HG03159 (cell line): ENCODE measurements around the gene PLA1A.
"Not testable (repeated sequence)": the region's sequence is repeated elsewhere in the genome, so short reads cannot be mapped to it uniquely, and the experiment has no call there.

Experiments used
- ATAC-seq: cut with Tn5 transposase; IDR thresholded peaks from one replicate; pipeline ENCODE4 v1.9.1; 2021; ENCODE audit warnings: mild to moderate bottlenecking, moderate library complexity; ENCODE audit not compliant: unreplicated experiment

Gene PLA1A

GRCh38 chr3:119597548-119598288, at the start of gene PLA1A:
PLA1A (plus strand) TSS chr3:119597885; CDS start chr3:119597914, 29 bp downstream.
- no peak for ATAC-seq

DNA sequence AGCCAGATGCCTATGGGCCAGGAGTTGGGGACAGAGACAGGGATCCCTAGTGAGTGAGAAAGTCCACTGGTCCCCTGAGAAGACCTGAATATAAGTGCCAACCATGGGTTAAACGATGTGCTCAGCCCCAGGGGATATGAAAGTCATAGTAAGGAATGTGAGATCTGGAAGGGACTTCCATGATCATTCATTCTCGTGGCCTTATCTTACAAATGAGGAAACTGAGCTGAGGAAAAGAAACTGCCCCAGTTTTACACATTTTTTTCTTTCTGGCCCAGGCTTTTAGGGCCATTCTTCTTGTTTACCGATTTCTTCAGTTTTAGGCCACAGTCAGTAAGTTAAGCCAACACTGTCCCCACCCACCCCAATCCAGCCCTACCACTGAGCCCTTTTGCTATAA, 49.3 kb upstream of the PLA1A start:
- ATAC-seq = no peak

DNA sequence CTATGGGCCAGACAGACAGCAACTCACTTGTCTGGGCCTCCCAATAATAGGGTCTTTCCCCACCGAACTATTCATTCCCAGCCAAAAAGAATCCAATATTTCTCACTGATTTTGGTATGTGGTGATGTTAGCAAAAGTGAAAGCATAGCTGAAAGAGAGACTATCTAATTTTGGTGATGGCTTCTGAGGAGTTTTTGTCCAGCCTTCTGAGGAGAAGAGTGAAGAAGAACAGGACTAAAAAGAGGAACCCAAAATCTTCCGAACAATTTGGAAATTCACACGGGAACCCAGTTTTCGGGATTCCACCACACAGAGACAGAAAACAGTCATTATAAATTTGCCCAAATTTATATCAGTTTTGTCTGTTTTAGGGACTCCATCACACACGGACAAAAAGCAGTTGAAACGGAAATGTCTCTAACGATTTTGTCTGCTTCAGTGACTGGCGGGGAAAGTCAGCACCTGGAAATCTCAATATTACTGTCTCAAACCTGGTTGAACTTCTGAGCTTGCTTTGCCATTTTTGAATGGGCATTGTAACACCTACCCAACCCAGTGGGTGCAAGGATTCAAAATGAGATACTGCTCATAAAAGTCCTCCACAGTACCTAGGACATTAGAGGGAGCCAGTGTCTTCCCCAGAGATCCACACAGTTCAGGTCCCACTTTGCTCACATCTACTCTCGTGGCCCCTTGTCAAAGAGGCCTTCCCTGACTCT, 47.3 kb upstream of the PLA1A start:
- no peak for ATAC-seq

DNA sequence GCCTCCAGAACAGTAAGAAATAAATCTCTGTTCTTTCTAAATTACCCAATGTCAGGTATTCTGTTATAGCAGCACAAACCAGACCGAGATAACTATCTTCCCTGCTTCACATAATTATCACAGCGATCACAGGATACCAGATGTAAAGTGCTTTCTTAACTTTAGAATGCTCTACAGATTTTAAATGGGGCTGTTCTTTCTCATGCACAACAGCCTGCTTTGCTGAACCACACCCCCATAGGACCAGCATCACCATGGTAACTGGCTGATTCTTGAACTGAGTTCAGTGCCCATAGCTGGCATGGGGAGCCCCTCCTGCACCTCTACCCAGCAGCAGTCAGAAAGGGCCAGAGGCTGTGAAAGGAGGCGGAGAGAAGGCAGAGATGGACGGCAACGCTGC, 46.1 kb upstream of the PLA1A start:
- ATAC-seq = no peak

GRCh38 chr3:119552928-119553327, 44.8 kb upstream of the PLA1A start:
- ATAC-seq = not testable (repeated sequence)

GRCh38 chr3:119553823-119554415, 43.8 kb upstream of the PLA1A start:
- ATAC-seq = no peak

GRCh38 chr3:119555309-119555735, 42.4 kb upstream of the PLA1A start:
- ATAC-seq = no peak

DNA sequence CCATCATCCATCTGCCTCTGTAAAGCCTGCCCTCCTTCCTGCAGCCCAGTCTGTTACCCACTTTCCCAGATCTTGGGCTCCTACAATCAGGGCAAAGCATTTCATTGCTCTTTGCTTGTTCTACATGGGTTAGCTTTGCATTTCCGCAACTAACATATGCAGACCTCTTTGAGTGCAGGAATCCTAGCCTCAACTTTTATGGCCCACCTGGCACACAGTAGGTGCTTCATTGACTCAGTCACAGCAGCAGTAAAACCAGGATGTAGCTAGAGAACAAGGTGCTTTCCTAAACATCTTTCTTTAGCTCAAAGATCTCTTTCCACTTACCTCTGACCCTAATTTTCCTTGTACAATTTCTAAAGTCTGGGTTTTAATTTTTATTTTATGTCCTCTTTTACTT, 41.8 kb upstream of the PLA1A start:
- ATAC-seq = no peak

DNA sequence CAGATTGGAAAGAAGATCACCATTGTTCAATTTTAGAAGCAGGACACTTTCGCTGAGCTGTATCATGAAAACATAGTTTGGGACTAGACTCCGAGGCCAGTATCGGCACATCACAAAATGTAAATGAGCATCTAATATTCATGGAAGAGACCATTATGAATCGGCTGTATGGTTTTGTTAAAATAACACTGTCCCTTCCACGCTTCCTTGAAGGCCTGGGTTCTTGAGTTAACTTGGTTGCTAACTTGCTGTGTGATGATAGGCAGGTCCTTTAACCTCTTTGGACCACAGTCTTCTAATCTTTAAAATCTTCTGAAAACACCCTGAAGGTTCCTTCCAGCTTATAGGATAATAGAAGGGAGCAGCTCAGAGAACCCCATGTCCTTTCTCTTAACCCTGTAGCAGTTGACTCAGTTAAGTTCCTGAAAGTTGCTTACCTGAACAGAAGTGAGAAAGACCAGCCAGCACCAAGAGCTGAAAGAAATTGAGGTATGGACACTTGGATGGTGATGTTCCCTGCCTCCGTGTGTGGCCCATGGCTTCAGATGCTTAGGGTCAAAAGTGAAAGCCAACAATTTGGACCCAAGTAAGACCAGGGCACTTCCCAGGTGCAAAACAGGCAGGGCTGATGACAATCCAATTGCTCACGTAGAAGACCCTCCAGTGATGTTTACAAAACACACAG, 40.4 kb upstream of the PLA1A start:
- no peak for ATAC-seq

DNA sequence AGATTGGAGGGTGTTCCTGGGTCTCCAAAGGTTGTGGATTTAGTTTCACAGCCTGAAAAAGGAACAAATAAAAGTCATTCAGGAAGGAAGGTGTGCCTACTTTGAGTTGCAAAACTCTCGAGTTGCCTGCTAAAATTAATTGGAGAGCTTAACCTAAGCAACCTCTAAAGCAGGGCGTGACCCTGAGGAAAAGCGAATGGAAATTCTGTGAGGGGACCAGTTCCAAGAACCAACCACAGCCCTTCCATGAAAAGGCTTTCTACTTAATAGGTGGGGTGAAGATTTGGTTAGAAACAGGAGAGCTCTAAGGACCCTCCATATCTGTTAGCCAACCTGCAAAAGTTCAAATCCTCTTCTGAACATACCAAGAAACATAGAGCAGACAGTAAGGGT, 39.8 kb upstream of the PLA1A start:
- ATAC-seq = no peak

DNA sequence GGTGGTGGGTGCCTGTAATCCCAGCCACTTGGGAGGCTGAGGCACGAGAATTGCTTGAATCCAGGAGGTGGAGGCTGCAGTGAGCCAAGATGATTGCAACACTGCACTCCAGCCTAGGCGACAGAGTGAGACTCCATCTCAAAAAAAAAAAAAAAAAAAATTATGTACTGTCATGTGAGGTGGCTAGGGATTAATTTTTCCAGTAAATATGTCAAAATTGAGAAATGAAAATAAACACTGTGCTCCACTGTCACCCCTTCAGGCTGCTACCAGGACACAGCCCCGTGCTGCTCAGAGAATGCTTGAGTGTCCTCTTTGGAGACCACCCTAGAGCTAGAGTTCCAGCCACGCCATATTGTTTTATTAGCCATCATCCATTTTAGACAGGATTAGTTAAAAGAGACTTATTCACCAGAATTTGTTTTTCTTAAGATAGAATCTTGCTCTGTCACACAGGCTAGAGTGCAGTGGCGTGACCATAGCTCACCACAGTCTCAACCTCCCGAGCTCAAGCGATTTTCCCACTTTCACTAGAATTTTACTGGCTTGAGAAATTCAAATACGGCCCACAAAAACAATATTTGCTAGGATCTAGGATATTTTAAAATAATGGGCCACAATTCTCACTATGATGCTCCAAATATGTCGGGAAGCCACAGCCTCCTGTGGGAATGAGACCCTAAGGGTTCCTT, 38.9 kb upstream of the PLA1A start:
- ATAC-seq = no peak

DNA sequence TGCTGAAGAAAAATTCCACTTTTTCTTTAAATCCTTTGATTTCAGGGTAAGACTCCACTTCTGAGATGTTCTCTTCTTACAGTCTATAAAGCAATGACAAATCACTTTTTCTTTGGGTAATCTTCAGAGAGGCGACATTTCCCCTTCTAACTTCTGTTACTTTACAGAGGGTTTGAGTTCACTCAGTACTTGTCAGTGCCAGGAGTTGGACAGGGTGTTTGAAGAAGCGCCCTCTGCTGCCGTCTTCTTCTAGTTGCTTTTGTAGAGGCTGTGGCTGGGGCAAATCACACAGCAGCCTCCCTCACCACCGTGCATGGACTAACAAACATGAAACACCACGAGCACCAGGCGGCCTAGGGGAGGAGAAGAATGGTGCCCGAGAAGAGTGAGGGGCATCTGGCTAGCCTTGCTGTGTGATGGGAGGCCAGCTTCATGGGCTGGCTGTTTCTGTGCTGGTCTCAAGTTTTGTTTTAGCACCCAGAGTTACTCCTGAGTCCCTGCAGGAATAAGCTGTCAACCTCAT, 38.2 kb upstream of the PLA1A start, which contains the start of gene CD80:
Gene CD80, minus strand, starts transcription at position 174 of the 523 bp plus-strand sequence. CDS start 1,886 bp downstream, outside the sequence.
- ATAC-seq = peak; percentile 55

- no peak for ATAC-seq
Measured at GRCh38 chr3:119560160-119560559, 37.5 kb upstream of the PLA1A start.

- ATAC-seq = peak; percentile 71
Measured at GRCh38 chr3:119562307-119562961, 35.3 kb upstream of the PLA1A start.

GRCh38 chr3:119563334-119563733, 34.4 kb upstream of the PLA1A start:
- not testable (repeated sequence) for ATAC-seq

DNA sequence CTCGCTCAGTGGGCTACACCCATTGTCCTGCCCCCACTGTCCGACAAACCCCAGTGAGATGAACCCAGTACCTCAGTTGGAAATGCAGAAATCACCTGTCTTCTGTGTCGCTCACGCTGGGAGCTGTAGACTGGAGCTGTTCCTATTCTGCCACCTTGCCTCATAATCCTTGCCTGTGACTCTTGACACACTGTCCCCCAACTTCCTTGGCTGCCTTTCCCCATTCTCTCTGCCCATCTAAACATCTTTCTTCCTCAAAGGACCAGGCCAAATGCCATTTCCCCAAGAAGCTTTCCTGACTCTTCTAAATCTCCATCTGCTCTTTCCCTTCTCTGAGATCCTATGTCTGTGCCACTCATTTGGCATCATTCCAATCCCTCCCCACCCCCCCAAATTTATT, 28.5 kb upstream of the PLA1A start:
- ATAC-seq = no peak

GRCh38 chr3:119570229-119570628, 27.5 kb upstream of the PLA1A start:
- ATAC-seq = peak; percentile 63

- ATAC-seq = no peak
Measured at GRCh38 chr3:119571230-119571629, 26.5 kb upstream of the PLA1A start.

- no peak for ATAC-seq
Measured at GRCh38 chr3:119571688-119572087, 26.0 kb upstream of the PLA1A start.

GRCh38 chr3:119575507-119575906, 22.2 kb upstream of the PLA1A start:
- no peak for ATAC-seq
